IPS DF 4.7 (cell line): ENCODE results near the gene ZEB2.
A peak's percentile ranks its signal among the peaks of the same experiment; 100 is the strongest.

Experiments
- DNase-seq: peaks from one replicate; pipeline ENCODE4 v3.0.0-alpha.2; 2013; ENCODE audit warnings: low spot score; ENCODE audit errors: extremely low read depth

The ZEB2 gene

DNA sequence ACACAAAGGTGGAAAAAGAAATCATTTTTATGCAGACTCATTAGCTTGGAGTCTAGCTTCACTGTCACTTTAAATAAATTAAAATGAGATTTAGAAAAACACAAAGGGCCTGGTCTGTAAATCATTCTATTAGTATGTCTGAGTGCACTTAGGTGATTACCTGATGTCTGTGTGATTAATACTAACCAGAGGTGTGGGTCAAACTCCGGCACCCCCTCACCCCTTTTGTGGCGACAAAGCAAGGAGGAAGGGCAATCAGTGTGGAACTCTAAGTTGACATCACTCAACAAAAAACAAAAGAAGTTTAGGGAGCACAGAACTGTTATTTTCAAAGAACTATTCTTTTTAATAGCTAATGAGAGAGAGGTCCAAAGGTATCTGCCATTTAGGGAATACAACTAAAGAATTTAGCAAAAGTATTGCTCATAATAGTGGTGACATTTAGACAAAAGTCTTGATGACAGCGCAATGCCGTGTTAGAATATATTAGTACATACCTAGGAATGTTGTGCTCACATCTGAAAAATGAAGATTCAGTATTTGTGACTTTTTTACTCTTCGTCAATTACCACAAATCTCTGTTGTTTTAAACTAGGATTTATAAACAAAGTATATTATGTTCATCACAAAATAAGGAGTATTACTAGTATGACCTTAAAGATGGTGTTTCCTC lies 66.3 kb downstream of the ZEB2 start:
- no peak for DNase-seq

DNA sequence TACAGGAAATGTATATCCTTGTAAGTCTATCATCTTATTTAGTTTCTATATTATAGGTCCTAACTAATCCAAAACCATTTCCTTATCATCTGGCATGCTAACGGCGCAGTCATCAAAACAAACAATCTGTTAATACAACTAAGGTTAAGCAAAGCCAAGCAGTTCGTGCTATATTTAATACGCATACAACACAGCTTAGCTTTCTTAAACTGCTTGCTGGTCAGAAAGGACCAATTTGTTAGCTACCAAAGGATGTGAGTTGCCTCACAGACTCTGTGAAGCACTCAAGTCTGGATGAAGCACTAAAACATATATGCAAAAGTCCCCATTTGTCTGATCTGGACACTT lies 67.0 kb downstream of the ZEB2 start:
- DNase-seq, result no peak

DNA sequence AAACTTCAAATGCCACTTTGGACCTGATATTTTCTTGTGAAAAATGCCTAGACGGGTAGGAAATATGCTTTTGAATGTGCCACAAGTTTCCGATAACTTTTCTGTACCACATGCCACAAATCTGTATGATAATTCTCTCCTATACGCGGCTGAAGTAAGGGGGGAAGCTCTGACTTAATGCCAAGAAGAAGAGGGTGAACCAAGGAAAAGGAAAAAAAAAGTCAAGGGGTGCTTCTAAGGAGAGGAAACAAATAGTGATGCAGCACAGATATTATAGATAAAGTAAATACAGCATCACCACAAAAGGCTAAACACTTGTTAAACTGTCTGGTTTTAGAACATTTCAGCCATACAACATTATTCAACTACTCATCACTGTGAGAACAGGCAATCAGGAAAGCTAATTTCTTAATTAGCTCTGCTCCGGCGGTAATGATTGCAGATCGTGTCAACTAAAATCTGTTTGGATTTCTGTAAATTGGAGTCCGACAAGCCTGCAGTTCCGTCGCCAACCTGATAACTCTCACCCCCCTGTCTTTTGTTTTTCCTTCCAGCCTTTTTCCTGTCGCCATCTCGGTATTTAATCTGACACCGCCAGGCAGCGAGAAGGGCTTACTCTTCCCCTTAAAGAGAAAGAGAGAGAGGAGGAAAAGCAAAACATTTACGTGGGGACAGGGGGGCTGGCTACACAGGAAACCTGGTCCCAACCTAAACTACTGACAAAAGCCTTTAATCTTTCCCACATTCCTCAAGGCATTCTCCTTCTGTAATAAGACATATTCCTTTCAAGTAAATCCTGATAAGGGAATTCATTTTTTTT lies 67.5 kb downstream of the ZEB2 start:
- no peak for DNase-seq

DNA sequence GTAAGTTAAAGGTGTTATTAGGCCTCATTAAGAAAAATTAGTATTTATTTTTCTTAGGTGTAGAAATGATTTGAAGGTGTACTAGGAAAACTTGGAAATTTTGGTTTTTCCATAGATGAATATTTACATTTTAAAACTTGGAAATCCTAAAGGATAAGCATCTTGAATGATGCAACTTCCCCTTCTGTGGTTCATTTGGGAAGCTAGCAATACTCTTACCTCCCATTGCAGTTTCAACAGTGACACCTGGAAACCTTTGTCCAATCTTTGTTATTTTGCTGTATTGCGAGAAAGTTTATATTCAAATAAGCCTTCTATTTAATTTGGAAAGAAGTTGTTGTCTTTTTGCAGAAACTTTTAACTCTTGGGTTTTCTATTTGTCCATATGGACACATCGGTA lies 68.5 kb downstream of the ZEB2 start:
- no peak for DNase-seq

DNA sequence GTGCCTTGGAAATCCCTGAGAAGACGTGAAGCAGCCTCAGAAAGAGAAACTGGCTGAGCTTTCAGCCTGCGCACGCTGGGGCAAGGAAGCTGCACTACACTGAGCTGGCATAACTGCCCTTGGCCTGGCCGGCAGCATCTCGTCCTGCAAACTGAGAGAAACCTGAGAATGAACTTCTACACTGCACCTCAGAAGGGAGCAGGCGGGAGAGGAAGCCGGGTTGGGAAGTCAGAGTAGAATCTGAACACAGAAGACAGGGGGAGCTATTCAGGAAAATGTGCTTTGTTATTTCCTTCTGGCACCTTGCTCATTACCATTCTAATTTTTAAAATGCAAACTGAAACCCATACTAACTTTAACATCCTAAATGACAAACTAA lies 70.9 kb downstream of the ZEB2 start:
- no peak for DNase-seq

DNA sequence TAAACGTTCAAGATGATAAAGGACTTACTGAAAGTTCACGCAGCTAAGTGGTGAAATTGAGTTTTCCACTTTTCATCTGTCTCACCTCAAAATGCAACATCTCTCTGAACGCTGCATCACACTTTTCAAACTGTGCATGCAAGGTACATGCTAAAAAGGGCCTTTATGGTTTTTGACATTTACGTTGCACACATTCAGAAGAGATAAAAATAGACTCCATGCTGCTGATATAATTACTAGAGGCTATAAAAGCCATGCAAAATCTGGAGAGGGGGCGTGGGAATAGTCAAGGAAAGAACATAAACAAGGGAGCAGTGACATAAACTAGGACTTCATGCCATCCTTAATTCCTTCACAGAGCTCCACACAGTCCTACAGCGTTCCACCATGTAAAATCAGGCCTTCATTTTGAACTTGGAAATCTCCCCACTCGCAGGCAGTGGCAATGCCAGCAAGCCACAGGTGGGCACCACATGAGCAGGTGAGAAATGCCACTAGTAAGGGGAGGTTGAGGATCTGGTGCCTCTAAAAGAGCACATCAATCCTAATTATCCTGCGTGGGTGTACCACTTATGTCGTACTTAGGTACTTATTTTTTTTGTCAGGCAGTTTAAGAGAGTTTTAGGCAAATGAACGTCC lies 71.4 kb downstream of the ZEB2 start:
- DNase-seq, result no peak

DNA sequence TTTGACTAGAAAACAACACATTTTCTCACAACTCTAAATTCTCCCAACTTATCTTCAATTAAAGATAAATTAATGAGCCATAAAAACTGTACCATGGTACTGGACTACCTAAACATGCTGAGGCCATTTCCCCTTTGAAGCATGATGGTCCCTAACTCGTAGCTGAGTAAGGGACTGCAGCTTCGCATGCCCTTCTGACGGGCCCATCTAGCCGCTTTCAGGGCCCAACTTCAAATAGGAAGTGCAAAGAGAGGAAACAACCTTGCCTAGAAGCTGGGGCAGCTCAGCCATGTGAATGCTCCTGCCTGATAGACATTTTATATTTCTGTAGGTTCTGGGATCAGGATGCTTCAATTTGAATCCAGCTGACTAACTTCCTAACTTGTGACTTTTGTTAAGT lies 72.4 kb downstream of the ZEB2 start:
- DNase-seq, result no peak

DNA sequence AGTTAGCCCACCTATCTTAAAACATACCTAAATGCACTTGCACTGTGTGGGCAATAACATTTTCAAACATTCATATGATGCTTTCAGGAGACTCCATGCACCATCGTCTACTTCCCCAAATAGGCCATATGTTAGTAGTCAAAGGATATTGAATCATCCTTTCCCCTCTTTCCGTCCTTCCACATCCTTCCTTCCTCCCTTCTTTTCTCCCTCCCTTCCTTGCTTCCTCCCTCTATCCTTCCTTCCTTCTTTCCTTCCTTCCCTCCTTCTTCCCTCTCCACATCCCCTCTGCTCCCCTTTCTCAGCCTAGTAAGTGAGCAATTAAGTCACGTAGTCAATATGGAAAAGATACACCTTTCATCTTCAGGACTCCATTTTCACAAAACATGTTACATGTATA lies 73.8 kb downstream of the ZEB2 start:
- no peak for DNase-seq

DNA sequence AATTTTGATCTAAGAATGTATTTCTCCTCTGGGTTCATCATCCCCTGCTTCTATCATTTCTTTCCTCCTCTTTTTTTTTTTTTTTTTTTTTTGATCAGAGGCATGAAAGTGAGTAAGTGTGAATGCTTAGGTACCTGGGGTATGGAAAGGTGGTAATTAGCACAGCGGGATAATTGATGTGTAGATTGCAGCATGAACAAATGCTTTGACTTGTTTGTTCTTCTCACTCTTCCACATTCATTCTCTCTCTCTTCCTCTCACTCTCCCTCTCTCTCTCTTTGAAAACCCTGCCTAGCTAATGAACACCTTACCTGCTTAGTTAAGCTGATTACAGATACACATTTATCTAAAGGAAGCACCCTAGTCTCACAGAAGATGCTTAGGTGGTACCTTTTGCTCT lies 74.7 kb downstream of the ZEB2 start:
- DNase-seq, result peak; percentile 62

DNA sequence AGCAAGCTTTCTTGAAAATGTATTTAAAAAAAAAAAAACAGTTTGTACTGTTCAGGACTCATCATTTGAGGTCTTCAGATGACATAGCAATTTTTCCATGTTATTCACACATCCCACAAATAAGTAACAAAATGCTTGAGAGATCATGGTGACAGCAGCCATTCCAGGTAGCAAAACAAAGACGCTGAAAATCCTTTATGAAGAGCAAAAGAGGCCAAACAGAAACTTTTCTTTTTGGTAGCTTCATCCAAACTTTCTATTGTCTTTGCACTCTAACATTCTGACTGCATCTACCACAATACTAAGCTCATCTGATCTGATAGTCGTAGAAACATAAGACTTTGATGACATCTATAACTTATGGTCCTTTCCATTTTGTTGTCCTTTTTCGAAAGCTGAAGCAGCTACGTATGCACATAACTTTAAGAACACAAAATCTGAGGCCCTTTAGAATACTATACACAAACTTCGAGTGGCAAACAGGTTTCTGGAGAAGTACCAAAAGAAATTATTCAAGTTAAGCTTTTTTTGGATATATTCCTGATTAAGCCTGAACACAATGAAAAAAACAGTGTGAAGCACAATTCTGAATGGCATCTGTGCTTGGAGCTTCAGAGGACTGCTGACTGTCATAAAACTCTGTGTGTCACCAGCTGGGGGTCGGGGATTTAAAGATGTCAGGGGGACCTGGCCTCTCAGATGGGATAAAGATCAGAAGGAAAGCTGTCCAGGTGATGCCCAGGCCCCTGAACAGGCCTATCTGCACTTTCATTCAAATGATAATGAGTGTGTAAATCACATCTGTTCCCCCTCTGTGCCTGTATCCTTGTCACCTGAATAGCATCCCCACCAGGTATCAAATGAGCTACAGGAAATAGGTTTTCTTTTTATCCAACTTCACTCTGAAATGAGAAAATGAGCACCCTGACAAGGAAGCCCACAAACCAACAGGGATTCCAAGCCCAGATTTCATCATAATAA lies 75.8 kb downstream of the ZEB2 start:
- DNase-seq, result peak; percentile 51

DNA sequence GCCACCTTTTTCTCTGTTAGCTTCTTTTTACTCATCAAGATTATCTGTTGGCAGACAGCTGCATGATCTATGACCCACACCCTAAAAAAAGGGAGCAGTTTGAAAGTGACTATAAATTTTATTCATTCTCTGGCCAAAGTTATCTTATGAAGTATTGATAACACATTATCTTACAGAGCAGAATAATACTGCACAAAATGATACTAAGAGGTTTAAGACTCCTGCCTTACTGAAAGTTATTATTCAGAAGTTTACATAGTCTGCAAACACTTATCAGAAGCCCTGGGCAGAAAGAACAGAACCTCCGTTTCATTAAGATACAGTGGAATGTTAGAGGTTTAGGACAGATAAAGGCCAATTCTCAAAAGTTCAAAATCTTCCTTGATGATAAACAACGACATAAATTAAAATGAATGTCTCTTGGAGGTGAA lies 78.2 kb downstream of the ZEB2 start:
- no peak for DNase-seq

DNA sequence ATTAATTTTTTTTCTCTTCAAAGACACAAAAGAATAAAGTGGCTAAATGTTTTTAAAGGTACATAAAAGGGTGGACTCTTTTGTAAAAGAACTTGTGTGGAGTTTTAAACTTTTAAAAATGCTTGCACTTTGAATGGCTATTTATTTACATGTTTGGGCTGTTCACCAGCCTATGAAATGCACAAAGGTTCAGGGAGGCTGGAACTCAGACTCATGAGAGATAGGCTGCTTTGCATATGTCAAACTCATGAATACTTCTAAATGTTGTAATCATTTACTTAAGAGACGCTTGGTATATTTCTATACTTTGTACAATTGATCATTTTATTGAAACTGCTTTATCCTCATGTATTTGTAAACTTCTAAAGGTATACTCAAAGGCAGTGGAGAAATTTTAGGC lies 79.9 kb downstream of the ZEB2 start:
- no peak for DNase-seq

DNA sequence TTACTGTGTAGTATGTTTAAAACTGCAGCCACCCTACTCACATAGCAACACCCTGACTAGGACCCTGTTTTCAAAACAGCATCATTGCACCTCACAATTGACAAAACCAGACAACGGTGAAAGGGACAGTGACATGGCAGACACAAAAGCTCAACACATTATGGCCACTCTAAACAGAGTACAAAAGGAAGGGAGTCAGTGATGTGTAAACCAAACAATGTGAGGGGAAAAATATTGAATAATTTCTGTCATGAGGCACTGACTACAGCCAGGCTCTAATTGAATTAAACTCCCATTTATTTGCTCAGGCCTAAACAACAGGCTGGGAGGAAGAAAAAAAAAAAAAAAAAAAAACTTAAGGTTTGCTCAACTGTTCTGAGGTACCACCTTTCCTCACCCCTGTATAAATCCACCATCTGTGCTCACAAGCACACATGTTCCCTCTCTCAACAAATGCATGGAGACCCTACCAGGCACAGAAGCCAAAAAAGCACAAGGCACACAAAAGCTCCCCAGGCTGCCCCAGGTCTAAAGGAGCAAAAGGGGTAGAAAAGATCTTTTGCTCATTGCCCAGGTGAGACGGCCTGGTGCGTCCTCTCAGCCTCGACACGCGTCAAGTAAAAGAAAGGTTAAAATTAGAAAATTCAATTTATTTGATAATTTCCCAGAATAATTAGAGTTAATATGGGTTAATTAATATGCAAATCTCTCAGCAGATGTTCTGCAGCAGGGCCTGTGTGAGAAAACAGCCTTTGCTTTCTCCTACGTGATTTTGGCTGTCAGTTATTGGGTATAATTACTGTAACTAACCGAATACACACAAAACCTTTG lies 80.9 kb downstream of the ZEB2 start:
- DNase-seq, result no peak

DNA sequence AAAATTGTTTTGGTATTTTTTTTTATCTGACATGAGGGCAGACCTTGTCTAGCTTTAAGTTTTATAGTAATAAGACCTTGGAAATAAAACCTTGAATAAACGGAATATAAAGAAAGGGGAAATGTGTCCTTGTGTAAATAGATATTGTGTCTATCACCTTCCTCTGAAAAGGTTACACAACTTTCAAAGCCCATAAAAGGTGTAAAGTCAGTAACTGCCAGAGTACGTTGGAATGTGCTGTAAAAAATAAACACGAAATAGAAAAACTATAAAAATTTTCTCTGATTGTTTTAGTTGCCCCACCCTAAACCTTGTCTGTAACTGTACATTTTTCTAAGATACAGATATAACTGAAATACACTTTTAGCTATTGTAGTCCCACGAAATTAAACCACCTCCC lies 82.3 kb downstream of the ZEB2 start:
- DNase-seq, result no peak

DNA sequence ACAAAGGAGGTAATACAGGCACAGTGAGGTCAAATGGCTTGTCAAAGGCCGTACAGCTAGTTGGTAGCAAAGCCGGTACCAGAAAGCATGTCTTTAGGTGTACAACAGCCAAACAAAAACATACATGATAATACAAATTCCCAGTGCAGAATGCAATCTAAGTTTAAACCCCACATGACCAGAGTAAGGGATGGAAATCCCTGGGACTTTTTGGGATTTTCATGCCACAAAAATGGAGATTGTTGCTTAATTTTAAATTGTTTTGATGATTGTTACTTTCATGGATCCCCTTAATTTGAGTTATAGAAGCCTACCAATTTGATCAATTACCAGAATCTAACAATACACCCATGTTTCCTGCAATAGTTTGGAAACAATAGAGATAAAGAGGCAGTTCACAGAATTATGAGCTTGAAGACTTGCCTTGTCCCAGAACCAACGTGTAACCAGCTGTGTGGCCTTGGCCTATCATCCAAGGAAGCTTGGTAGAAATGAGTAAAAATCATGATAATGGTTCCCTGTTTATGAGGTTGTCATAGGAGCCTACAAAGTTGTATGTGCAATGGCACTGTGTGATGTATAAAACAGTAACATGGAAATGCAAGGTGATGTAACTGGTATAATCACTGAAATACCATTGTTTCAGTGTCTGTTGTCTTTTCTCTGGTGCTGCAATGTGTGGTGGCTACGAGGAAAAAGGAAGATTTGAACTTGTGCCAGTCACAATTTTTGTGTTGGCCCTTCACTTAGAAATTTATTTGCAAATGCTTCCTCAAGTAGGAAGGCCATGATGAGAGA lies 85.3 kb downstream of the ZEB2 start:
- DNase-seq, result no peak

DNA sequence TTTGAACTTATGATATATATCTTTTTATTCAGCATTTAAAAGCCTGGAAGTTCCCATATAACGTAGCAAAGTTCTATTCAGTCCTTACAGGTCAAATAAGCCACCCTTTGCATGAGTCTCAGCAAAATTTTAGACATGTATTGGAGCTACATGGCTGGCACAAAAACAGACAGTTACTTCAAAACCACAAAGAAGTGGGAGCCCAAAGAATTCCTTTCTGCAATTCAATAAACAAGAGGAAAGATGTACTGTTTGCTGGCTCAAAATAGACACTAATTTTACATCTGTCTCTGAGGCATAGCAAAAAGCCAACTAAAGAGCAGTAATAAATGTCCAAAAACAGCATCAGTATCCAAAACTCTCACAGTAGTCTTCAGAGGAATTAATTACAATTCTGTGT lies 87.0 kb downstream of the ZEB2 start:
- no peak for DNase-seq

DNA sequence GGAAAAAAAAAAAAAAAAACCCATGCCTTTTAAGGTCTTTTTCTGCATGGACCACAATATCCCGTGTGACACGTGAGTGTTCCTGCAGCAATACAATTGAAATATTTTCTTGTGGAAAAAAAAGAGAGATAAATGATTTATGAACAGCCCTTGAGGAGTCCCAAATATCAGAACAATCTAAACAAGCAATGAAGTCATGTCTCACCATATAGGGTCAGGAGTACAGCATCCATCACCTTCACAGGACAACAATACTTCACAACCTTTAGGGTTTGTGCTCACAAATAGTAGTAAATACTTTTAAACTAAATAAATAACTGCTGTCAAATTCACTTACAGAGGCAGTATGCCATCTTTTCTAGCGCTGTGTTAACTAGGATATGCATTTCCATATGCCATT lies 87.9 kb downstream of the ZEB2 start:
- no peak for DNase-seq

DNA sequence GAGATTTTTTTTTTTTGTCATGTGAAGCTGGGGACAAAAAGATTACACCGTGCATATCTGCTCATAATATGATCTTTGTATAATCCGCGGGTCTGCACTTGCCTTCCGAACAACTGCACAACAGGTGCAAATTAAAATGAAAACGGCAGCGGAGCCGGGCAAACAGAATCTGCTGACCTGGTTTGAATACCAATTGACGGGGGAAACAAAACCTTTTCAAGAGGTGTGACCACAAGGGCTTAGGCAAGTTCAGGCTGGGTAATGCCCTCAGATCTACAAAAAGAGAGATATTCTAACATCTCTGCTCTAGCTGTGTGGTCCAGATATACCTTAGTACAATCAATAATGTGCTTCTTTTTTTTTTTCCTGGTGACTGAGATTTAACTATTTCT lies 88.5 kb downstream of the ZEB2 start:
- no peak for DNase-seq

DNA sequence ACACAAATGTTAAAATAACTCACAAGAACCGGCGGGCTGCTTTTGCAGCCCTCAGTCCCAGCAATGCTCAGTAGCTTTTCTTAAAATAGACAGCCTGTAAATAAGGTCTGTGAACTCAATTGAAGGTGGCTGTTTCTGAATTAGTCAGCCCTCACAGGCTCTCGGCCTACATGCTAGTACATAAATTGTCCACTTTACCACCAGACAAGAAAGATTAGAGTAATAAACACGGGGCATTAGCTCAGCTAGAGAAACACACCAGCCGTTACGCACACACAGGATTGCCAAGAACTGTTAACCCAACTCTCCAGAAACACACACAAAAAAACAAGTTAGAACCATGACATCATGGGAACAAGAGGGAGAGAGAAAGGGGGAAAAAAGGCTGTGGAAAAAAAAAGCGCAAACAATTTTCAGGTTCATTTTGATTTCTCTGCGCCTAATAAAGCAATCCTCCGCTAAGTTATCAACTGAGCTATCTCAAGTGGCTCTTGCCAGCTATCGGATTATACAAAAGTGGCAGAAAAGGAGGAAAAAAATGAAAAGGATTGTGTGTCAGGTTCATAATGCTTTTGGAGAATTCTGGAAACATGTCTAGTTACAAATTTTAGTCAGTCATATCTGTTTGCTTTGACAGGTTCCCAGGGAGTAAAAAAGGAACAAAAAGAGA lies 89.1 kb downstream of the ZEB2 start:
- no peak for DNase-seq
